ENCODE results near the gene KLHL24. TPM values are rescaled to one million over a fixed set of nuclear protein-coding genes. Genes with fewer than 3 reads are reported as not detected.

KLHL24 gene
- total and polyA plus RNA-seq, 2 of the 13 experiments (the other 11 are each of a cell fraction or from before 2014, with no cell fraction given) = 6.9 to 15.7 TPM

DNA sequence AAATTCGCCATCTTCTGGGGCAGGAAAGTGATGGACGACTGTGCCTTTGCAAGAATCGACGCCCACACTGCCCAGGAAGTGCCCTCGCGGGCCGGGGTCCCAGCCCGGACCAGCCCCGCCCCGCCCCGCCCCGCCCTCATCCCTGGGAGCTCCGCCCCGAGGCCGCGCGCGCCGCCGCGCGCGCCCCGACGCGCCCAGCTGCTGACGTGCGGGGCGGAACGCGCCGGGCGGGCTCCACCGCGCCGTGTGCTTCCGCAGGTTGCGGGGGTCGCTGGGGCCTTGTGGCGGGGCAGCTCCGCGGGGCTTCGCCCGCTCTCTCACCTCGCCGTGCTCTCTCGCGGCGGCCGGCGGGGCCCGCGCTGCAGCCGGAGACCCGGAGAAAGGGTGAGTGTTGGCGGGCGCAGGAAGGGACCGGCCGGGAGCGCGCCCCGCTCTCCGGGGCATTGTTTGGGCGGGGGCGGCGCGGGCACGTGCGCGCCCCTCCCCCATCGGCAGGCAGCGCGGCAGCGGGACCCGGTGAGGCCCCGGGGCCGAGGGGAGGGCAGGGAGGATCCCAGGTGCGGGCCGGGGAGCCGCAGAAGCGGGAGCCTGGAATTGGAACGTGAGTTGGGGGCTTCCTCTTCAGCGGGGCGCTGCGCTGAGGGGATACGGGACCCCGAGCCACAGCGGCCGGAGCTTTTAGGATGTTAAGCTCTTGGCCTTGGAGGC is 62.3 kb downstream of the KLHL24 start, which contains the start of gene YEATS2 (continued):
- TF ChIP-seq ZNF256 (CRISPR knock-in tag; conservative IDR thresholded peaks at IDR 0.05) (no peak), POGZ (CRISPR knock-in tag; IDR thresholded peaks at IDR 0.05) (no peak), ZNF850 (CRISPR knock-in tag; conservative IDR thresholded peaks at IDR 0.05) (0 out of 2 replicates have a peak, but pooled peaks have one; percentile 13), PCBP1 (IDR thresholded peaks at IDR 0.05; ENCODE audit: borderline replicate concordance, low read depth, low read length) (no peak), SPEN (CRISPR knock-in tag; IDR thresholded peaks at IDR 0.05; ENCODE audit: low read depth) (peak; percentile 60), PPARG (CRISPR knock-in tag; conservative IDR thresholded peaks at IDR 0.05) (no peak), KMT2A (CRISPR knock-in tag; IDR thresholded peaks at IDR 0.05) (peak; percentile 30; the same call in 1 of the 2 replicates), ZNF83 (CRISPR knock-in tag; IDR thresholded peaks at IDR 0.05; ENCODE audit: borderline replicate concordance) (no peak), XRCC5 (optimal IDR thresholded peaks at IDR 0.05; ENCODE audit: low read length) (no peak), ZNF263 (CRISPR knock-in tag; IDR thresholded peaks at IDR 0.05) (no peak), NFE2L1 (CRISPR knock-in tag; IDR thresholded peaks at IDR 0.05; ENCODE audit: borderline replicate concordance) (peak; percentile 35; the same call in 1 of the 2 replicates), ZNF138 (CRISPR knock-in tag; IDR thresholded peaks at IDR 0.05; ENCODE audit: low read depth) (peak; percentile 36; the same call in 1 of the 2 replicates), ZSCAN22 (CRISPR knock-in tag; IDR thresholded peaks at IDR 0.05) (no peak), ZNF543 (CRISPR knock-in tag; IDR thresholded peaks at IDR 0.05) (peak; percentile 71), SAP130 (CRISPR knock-in tag; IDR thresholded peaks at IDR 0.05; ENCODE audit: low read depth) (peak; percentile 75), ZNF780A (CRISPR knock-in tag; IDR thresholded peaks at IDR 0.05) (no peak), SOX5 (CRISPR knock-in tag; IDR thresholded peaks at IDR 0.05; ENCODE audit: borderline replicate concordance) (no peak; the same call in 1 of the 2 replicates), HHEX (CRISPR knock-in tag; IDR thresholded peaks at IDR 0.05) (no peak), CREB1 (IDR thresholded peaks at IDR 0.05) (no peak), CREB1 (CRISPR knock-in tag; IDR thresholded peaks at IDR 0.05) (no peak), ZNF746 (CRISPR knock-in tag; IDR thresholded peaks at IDR 0.05) (no peak; the same call in 1 of the 2 replicates), BCL6 (CRISPR knock-in tag; IDR thresholded peaks at IDR 0.05) (no peak), HNRNPLL (IDR thresholded peaks at IDR 0.05; ENCODE audit: low read depth, low read length, poor library complexity, severe bottlenecking) (peak; percentile 72)
- TF ChIP-seq, protein P1, sequence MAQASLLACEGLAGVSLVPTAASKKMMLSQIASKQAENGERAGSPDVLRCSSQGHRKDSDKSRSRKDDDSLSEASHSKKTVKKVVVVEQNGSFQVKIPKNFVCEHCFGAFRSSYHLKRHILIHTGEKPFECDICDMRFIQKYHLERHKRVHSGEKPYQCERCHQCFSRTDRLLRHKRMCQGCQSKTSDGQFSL (CRISPR knock-in tag; IDR thresholded peaks at IDR 0.05) = 0 out of 2 replicates have a peak, but pooled peaks have one; percentile 23
- TF ChIP-seq, protein P2, sequence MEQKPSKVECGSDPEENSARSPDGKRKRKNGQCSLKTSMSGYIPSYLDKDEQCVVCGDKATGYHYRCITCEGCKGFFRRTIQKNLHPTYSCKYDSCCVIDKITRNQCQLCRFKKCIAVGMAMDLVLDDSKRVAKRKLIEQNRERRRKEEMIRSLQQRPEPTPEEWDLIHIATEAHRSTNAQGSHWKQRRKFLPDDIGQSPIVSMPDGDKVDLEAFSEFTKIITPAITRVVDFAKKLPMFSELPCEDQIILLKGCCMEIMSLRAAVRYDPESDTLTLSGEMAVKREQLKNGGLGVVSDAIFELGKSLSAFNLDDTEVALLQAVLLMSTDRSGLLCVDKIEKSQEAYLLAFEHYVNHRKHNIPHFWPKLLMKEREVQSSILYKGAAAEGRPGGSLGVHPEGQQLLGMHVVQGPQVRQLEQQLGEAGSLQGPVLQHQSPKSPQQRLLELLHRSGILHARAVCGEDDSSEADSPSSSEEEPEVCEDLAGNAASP (CRISPR knock-in tag; IDR thresholded peaks at IDR 0.05; ENCODE audit: borderline replicate concordance) = no peak
- TF ChIP-seq, protein P3, sequence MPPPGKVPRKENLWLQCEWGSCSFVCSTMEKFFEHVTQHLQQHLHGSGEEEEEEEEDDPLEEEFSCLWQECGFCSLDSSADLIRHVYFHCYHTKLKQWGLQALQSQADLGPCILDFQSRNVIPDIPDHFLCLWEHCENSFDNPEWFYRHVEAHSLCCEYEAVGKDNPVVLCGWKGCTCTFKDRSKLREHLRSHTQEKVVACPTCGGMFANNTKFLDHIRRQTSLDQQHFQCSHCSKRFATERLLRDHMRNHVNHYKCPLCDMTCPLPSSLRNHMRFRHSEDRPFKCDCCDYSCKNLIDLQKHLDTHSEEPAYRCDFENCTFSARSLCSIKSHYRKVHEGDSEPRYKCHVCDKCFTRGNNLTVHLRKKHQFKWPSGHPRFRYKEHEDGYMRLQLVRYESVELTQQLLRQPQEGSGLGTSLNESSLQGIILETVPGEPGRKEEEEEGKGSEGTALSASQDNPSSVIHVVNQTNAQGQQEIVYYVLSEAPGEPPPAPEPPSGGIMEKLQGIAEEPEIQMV (CRISPR knock-in tag; IDR thresholded peaks at IDR 0.05; ENCODE audit: low read depth) = no peak
- TF ChIP-seq, protein P4, sequence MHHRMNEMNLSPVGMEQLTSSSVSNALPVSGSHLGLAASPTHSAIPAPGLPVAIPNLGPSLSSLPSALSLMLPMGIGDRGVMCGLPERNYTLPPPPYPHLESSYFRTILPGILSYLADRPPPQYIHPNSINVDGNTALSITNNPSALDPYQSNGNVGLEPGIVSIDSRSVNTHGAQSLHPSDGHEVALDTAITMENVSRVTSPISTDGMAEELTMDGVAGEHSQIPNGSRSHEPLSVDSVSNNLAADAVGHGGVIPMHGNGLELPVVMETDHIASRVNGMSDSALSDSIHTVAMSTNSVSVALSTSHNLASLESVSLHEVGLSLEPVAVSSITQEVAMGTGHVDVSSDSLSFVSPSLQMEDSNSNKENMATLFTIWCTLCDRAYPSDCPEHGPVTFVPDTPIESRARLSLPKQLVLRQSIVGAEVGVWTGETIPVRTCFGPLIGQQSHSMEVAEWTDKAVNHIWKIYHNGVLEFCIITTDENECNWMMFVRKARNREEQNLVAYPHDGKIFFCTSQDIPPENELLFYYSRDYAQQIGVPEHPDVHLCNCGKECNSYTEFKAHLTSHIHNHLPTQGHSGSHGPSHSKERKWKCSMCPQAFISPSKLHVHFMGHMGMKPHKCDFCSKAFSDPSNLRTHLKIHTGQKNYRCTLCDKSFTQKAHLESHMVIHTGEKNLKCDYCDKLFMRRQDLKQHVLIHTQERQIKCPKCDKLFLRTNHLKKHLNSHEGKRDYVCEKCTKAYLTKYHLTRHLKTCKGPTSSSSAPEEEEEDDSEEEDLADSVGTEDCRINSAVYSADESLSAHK (CRISPR knock-in tag; IDR thresholded peaks at IDR 0.05; ENCODE audit: borderline replicate concordance) = no peak

Measured in HepG2 (cell line).